NCI-H748 treated with DMSO at 0.1 percent for 48 hours (cell line): Measurements from ENCODE around the gene QRFP.

Source experiments
- DNase-seq: peaks from one replicate; lab custom pipeline; 2025; lab: John Stamatoyannopoulos, UW

QRFP gene

DNA sequence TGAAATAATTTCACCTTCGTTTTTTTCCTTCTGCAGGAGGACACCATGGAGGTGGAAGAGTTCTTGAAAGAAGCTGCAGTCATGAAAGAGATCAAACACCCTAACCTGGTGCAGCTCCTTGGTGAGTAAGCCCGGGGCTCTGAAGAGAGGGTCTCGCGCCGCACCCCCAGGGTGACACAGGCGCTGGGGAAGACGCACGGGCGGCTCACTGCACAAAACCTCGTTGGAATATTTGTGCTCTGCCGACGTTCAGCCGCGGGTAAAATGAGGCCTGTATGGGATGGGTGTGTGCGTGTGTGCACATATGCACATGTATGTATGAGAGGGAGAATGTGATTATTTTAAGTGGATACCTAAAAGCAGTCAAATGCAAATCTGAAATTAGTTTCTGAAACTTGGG, 24.5 kb downstream of the QRFP start:
- DNase-seq = no peak

DNA sequence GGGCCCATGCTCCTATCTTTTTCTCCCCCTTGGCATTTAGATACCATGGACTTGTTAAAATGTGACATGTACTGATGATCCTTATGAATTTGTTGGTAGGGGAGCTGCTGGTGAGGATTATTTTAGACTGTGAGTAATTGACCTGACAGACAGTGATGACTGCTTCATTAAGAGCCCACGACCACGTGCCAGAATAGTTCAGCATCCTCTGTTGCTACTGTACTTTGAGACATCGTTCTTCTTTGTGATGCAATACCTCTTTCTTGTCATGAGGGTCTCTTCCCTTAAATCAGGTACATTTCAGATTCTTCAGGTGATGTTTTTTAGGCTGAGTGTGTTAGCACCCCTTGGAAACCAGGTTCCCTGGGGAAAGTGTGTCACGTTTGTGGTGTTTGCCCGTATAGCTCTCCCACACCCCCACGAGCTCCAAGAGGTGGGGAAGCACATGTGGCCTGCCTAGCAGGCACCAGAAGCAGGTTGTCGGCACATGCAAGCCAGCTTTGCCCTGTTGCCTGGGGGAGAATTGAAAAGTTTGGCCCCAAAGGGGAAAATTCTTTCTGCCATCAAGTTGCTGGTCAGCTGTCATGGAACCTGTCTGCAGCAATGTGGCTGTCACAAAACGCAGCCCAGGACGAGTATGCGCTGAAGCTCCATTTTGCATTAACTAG, 25.1 kb downstream of the QRFP start:
- DNase-seq = no peak

DNA sequence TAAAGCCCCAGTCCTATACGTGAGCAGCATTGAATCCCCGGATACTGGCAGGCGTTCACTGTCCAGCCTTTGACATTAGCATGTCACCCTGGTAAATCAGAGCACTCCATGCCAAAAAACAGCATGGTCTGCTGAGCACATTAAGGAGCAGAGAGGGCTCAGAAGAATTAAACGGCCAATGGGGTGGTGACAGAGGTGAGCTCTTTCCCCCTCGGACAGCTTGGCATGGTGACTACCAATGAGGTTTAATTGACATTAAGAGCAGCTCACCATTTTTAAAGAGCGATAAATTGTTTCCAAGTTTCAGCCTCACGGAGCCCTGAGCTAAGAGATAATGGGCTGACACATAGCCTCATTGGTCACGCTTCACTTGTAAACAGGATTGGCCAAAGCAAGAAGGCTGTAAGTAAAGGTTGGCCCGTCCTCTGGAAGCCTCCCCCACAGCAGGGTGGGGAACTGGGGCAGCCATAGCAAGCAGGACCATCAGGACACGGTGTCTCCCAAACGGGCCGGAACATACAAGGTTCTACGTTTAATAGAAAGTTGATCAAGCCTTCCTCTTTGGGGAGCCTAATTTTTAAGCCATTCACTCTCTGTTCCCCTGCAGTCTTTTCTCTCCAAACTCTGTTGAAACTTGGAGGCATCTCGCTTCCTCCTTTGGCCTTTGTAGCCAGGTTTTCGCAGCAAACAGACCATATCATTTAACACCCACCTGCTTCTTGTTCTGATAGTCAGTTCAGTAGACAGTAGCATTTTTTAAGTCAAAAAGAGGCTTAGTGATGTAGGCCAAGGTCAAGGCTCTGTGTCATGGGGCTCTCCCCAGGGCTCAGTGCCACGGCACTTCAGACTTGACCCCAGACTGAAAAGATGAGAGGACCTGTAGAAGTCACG, 25.9 kb downstream of the QRFP start:
- DNase-seq = no peak

DNA sequence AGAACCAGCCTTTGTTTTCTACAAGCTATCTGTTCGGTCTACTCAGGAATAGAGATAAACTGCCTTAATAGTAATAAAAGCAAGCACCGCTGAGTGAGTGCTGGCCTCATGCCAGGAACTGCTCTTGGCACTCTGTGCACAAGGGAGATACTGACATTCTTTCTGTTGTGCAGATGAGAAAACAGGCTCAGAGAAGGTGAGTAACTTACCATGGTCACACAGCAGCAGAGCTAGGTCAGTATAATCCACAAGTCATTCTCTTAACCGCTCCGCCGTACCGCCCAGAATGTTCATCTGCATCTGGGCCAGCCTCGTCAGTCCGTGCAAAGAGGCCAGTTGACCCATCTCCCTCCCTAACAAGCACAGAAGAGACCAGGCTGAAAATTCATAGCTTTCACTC, 27.4 kb downstream of the QRFP start:
- no peak for DNase-seq

DNA sequence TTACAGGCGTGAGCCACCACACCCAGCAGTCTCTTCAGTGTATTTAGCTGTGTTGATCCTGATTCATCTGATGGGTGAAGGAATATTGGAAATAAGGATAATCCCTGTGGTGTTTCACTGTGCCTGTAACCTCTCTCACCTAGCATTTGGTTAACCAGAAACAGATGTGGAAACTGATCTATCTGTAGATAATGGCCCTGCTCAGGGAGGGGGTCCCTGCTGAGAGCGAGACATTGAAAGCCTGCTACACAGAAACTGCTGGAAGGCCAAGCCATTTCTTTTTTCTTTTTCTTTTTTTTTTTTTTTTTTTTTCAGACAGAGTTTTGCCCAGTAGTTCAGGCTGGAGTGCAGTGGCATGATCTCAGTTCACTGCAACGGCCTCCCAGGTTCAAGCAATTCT, 28.4 kb downstream of the QRFP start:
- DNase-seq = no peak

DNA sequence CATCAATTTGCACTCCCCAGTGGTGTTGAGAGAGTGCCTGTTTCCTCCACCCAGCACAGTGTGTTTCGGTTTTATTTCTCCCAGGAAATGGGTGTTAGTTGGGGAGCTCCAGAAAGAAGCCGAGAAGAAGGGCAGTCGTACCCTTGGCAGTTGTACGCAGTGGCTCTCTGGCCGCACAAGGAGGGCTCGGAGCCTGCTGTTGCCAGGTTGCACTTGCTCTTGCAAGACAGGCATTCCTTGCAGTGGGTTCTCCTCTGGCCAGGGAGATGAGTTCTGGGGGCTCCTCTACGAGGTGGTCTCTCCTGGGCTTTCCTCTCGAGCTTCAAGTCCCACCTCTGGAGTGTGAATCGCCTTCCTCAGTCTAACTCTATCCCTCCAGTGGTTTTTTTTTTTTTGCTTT, 29.1 kb downstream of the QRFP start:
- DNase-seq = no peak

DNA sequence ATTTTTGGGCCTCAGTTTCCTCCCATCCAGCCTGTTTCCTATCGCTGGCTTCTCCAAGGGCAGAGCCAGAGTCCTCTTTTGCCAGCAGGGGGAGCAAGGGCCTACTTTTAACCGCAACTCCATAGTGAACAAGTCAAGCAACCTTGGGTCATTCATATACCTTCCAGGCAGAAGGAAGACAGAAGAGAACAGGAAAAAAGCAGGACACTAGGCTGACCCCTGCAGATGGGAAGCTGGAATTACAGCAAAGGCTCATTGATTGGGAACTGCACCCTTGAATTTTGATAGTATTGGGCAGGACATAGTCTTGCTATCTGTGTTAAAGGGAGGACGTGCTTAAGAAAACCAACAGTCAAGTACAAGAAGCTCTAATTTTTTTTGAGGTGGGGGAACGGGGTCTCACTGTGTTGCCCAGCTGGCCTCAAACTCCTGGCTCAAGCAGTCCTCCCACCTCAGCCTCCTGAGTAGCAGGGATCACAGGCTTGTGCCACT, 30.1 kb downstream of the QRFP start:
- peak; percentile 94 for DNase-seq

DNA sequence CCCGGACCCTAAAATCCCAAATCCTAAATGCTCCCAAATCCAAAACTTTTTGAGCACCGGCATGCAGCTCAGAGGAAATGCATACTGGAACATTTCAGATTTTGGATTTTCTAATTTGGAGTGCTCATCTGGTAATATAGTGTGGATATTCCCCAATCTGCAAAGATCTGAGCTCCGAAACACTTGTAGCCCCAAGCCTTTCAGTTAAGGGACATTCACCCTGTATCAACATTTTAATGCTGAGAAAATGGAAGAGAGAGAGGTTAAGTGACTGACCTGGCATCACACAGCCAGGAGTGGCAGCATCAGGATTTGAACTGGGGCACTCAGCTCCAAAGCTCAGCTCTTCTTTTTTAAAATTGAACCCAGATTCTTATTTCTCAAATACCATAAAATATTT, 30.7 kb downstream of the QRFP start:
- no peak for DNase-seq

DNA sequence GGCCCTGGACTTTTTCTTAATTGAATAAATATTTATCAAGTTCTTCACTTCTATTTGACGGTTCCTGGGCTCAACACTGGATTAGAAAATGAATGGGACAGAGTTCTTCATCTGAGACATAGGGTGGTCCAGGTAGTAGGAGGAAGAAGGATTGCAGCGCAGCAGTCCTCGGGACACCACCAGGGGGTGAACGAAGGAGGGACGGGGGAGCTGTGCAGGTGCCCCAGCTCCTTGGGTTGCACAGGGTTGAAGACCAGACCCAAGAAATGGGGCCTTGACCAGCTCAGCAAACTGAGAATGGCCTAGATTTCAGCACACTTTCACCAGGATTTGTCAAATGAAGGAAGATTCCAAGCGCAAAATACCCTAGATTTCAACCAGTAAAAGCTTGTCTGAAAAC, 32.1 kb downstream of the QRFP start:
- DNase-seq = no peak

DNA sequence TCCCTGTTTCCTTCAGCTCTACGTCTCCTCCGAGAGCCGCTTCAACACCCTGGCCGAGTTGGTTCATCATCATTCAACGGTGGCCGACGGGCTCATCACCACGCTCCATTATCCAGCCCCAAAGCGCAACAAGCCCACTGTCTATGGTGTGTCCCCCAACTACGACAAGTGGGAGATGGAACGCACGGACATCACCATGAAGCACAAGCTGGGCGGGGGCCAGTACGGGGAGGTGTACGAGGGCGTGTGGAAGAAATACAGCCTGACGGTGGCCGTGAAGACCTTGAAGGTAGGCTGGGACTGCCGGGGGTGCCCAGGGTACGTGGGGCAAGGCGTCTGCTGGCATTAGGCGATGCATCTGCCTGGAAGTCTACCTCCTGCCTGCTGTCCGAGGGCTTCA, 33.9 kb downstream of the QRFP start:
- DNase-seq = no peak

DNA sequence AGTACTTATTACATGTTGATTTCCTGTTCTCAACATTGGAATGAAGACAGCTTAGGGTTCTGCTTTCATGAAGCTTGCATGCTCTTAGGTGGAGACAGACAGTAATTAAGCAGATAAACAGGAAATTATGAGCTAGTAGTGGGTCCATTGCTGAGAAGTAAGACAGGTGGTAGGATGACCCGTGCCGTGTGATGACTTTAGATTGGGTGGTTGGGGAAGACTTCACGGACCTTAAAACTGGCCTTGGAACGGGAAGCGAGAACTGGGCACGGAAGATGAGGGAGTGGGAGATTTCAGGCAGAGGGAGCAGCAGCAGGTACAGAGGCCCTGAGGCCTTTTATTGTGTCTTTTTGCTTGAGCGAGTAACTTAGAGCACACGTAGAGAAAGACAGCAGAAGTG, 34.4 kb downstream of the QRFP start:
- no peak for DNase-seq

DNA sequence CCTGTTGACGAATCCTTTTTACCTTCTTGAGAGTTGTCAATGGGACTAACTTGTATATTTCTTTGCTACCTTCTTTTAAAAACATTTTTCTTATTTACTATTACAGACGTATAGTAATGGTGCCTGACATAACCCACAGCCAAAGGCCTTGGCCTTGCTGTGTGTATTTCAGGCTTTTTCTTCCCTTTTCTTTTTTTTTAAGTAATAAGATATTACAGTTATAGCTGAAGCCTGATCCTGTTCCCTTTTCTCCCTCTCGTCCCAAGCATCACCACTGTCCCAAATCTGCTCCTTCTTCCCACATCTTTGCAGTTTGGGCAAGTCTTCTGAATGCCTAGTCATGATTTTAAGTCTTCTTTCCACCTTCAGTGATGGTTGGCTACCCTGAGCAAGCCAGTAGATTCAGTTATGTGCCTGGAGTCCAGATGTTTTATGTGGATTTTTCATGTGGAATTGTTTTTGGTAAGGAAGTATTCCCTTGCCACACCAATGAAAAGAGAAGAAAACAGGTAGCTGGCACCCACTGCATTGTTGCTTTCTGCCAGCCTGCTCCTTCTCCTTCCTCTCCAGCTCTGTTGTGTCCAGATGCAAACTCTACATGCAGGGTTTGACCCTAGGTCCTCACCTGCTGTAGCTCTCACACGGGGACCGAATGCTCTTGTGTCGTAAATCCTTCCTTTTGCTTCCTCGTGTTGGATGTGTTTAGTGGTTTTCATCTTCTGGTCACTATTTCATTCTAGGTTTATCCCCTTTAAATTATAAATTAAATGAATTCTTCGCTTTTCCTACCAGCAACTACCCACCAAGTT, 35.0 kb downstream of the QRFP start:
- no peak for DNase-seq

DNA sequence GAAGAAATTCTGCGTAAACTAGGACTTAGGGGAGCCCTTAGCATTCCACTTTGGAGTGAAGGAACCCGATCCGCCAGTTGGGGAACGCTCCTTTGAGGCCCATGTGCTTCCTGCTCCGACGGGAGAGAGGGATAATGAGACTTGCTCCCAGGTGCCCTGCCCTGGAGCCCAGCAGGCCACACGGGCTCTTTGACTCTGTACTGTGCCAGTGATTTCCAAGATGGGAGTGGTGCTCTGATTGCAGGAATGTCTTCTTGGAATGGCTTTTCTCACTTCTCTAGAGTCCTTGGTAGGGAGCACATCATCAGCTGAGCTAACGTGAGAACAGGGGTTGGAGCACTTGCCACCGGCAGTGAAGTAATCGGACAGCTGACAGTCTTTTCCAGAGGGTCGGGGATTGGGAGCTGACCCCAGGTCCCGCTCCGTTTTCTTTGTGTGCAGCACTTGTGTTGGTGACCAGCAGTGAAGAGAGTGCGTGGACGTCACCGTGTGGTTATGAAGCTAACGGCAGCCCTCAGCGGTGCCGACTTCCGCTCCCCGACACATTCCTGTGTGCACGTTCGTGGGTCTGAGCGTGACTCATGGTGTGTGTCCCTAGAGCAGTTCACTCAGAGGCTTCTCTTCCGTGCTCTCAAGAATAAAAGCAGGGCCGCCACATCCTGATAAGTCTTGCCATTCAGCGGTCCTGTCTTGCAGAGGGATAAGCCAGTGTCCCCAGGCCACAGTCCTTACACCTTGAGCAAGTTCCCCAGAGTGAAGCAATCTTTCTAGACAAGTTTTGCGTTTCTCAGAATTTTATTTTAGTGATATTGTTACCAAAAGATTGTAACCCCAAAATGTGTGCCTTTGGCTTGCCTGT, 35.9 kb downstream of the QRFP start:
- no peak for DNase-seq

DNA sequence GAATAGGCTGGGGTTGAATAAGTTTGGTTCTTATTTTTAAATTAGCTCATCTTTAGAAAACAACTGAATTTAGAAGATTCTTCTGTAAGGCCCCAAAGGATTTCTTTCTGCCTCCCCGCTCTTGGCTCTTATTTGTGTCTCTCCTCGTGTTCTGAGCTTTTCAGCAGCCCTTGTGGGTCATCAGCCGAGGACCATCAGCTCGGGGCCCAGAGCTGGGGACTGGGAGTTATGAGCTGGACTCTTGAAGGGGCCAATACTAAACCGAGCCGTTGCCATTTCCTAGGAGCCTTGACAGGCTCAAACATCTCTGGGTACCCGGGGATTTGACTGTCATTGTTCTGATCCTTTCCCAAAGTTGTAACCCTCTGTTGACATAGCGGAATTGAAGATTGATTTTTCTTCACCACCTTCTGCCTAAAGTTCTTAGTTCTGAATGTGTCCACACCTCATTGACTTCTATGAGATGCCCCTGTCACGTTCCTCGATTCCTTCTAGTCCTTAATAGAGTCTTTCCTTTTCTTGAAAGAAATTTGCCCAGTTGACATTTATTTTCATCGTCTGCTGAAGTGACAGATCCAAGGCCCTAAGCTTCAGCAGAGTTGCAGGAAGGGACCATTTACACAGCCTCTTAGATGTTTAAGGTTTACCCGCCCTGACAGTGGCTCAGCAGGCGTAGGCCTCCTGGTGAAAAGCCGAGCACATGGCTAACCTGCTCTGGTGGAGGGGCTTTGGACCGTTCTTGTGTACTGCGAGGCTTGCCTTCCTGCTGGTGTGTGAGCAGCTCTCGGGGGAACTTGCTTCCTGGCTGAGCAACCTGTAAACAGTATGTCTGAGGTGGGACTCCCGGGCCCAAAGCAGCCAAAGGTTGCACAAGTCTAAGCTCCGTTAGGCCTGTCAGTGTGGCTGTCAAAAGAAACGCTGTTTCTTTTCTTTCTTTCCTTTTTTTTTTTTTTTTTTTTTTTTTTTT, 37.6 kb downstream of the QRFP start:
- DNase-seq = no peak

DNA sequence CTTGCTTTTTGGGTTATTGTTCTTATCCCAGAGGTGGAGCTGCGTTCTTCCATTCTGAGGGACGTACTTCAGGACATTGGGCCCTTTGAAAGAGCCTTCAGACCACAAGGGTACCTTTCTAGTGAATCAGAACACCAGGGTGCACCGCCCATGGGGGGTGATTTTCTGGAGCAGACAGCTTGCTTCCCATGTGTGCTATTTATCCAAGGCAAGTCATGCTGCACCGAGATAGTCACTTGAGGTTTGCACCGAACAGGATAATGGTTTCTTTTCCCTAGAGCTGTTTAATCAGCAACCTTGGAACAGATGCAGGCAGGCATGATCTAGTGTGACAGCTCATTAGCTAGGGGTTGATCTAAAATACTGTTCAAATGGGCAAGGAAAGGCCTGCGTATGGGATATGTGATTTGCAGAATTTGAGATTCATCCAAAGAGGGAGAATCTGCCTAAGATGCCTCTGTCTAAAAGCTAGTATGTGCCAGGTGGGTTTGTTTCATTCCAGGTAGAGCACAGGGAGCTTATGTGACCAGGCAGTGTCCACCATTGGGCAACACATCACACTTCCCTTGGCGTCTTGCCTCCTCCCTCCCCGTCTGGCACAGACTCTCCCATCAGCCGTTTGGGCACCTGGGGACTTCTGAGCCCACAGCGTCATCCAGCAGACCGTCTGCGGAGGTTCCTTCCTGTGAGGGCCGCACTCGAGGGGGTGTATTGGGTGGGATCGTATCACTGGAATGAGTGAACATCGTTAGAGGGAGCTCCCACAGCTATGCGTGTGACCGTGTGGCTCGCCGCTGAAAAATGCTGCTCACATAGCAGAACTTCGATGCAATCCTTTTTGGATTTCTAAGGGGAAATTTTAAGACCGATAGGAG, 38.5 kb downstream of the QRFP start:
- no peak for DNase-seq

DNA sequence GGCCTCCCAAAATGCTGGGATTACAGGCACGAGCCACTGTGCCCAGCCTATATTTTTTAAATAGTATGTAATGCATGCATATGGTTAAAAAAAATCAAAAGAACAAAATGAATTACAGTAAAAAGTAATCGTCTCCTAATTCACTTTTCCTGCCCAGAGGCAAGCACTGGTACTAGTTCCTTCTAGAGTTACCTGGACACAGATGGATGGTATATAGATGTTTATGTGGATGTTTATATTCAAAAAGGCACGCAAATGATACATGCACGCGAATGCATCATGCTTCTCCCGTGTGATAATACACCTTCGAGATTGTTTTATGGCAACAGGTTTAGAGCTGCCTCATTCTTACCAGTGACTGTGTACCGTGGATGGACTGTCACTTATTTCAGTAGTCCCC, 40.1 kb downstream of the QRFP start:
- DNase-seq = no peak

DNA sequence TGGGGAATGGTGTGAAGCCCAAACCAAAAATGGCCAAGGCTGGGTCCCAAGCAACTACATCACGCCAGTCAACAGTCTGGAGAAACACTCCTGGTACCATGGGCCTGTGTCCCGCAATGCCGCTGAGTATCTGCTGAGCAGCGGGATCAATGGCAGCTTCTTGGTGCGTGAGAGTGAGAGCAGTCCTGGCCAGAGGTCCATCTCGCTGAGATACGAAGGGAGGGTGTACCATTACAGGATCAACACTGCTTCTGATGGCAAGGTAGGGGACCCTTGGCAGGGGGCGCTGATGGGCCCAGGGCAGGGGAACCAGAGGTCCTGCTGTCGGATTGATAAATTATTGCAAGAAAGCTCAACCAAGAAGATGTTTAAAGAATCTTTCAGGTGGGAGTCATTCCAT, 41.8 kb downstream of the QRFP start:
- DNase-seq = no peak

DNA sequence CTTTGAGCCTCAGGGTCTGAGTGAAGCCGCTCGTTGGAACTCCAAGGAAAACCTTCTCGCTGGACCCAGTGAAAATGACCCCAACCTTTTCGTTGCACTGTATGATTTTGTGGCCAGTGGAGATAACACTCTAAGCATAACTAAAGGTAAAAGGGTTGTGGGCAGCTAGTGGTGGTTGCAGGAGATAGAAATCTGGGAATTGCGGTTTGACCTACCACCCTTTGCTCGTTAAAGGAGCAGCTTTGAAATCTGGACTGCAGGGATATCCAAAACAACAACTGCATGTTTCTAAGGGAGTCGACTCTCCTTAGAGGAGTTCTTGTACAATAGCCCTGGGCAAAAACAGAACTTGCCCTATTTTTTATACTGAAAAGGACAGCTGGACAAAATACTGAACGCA, 42.5 kb downstream of the QRFP start:
- no peak for DNase-seq

DNA sequence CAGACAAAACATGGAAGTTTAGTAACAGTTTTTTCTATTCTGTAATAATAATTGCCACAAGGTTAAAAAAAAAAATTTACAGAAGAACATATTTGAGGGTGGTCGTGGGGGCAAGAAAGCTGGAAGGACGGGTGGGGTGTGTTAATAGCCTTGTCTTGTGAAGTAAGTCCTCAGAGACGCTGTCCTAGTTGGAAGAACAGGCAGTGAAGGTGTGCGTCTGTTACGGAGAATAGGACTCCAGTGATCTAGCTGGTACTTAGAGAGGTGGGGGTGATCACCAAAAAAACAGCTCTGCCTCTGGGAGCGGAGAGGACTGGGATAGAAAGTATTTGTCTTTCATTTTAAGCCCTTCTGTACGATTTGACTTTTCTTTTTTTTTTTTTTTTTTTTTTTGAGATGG, 43.8 kb downstream of the QRFP start:
- no peak for DNase-seq

DNA sequence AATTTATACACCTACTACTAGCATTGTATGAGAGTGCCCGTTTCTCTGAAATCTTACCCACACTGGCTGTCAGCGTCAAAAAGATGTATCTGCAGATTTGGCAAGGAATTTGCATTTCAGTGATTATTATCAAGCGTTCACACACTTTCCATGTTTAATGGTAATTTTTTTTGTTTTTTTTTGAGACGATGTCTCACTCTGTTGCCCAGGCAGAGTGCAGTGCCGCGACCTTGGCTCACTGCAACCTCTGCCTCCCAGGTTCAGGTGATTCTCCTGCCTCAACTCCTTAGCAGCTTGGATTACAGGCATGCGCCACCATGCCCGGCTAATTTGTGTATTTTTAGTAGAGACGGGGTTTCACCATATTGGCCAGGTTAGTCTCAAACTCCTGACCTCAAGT, 47.3 kb downstream of the QRFP start:
- no peak for DNase-seq
